HepG2 (cell line): Measurements from ENCODE around the gene FUCA2. TPM values are rescaled to one million over a fixed set of nuclear protein-coding genes. Genes with fewer than 3 reads are reported as not detected.

Experiments
- FOXK1 ChIP-seq: sonication (generic); formaldehyde crosslinking; IDR thresholded peaks from 2 replicates; pipeline ENCODE4 v1.4.0; 2020; ENCODE audit warnings: low read depth, missing genetic modification reagents, borderline replicate concordance
- HNF4G ChIP-seq, 2 experiments: sonication (generic) in 1 of 2; formaldehyde crosslinking in 1 of 2; IDR thresholded peaks; 2 replicates each; pipeline versions ENCODE4 v1.4.0 to v1.6.1; 2011 to 2020; ENCODE audit warnings: borderline replicate concordance in 2 of 2, low read depth in 2 of 2, mild to moderate bottlenecking in 2 of 2, low read length in 1 of 2, missing genetic modification reagents in 1 of 2, moderate library complexity in 1 of 2
- HNRNPLL ChIP-seq: fragments of 200-400 bp; formaldehyde crosslinking; IDR thresholded peaks from 2 replicates; pipeline ENCODE4 v1.6.1; 2017; ENCODE audit warnings: mild to moderate bottlenecking, low read depth, low read length; ENCODE audit not compliant: poor library complexity, severe bottlenecking
- NFYC ChIP-seq: IDR thresholded peaks from 2 replicates; pipeline ENCODE4 v1.6.1; 2016; ENCODE audit warnings: missing genetic modification reagents, missing compliant biosample characterization
- REST ChIP-seq, 2 experiments: IDR thresholded peaks; 2 replicates each; pipeline ENCODE4 v1.6.1; 2011 to 2012; ENCODE audit warnings: low read length in 2 of 2, borderline replicate concordance in 1 of 2, low read depth in 1 of 2, mild to moderate bottlenecking in 1 of 2, moderate library complexity in 1 of 2
- TFDP2 ChIP-seq: sonication (generic); formaldehyde crosslinking; IDR thresholded peaks from 2 replicates; pipeline ENCODE4 v1.4.0; 2020; ENCODE audit warnings: missing genetic modification reagents
- TRAFD1 ChIP-seq: sonication (generic); formaldehyde crosslinking; IDR thresholded peaks from 2 replicates; pipeline ENCODE4 v1.5.1; 2020; ENCODE audit warnings: missing genetic modification reagents, mild to moderate bottlenecking, borderline replicate concordance
- ZBTB33 ChIP-seq: sonication (generic); formaldehyde crosslinking; IDR thresholded peaks from 2 replicates; pipeline ENCODE4 v1.4.0; 2020; ENCODE audit warnings: missing genetic modification reagents
- ZBTB34 ChIP-seq: sonication (generic); formaldehyde crosslinking; IDR thresholded peaks from 2 replicates; pipeline ENCODE4 v1.8.0; 2022; ENCODE audit warnings: mild to moderate bottlenecking, missing genetic modification reagents
- ZNF430 ChIP-seq: sonication (generic); formaldehyde crosslinking; IDR thresholded peaks from 2 replicates; pipeline ENCODE4 v1.9.0; 2021; ENCODE audit warnings: mild to moderate bottlenecking, missing genetic modification reagents
- ZNF614 ChIP-seq: IDR thresholded peaks from 2 replicates; pipeline ENCODE4 v1.6.1; 2018; ENCODE audit warnings: missing biosample characterization, missing genetic modification reagents, inconsistent platforms, borderline replicate concordance
- ZNF678 ChIP-seq: sonication (generic); formaldehyde crosslinking; IDR thresholded peaks from 2 replicates; pipeline ENCODE4 v1.4.0; 2020; ENCODE audit warnings: mild to moderate bottlenecking, missing genetic modification reagents
- ZNF720 ChIP-seq: sonication (generic); formaldehyde crosslinking; IDR thresholded peaks from 2 replicates; pipeline ENCODE4 v1.4.0; 2020; ENCODE audit warnings: missing genetic modification reagents
- ZNF740 ChIP-seq: sonication (generic); formaldehyde crosslinking; IDR thresholded peaks from 2 replicates; pipeline ENCODE4 v1.4.0; 2020; ENCODE audit warnings: missing genetic modification reagents
- polyA plus RNA-seq, 8 experiments: library from polyadenylated mRNA; depleted of rRNA in 3 of 8; stranded (reverse) in 7 of 8; unstranded in 1 of 8; fragments of >200 nt; fragmentation: Illumina TruSeq in 4 of 8; extraction: Trizol in 4 of 8; gene quantifications; 2 replicates each; pipeline versions ENCODE4 v1.2.1 to v1.2.3, GENCODE V29; 2011 to 2016; ENCODE audit warnings: low read depth in 4 of 8, missing spikeins in 1 of 8, mixed read lengths in 1 of 8; ENCODE audit not compliant: insufficient read depth in 1 of 8
- total RNA-seq, 5 experiments: library from RNA; depleted of rRNA; stranded (reverse); fragments of >200 nt; fragmentation: Illumina TruSeq; extraction: Trizol; gene quantifications; 2 replicates each; pipeline ENCODE4 v1.2.3, GENCODE V29; 2016; ENCODE audit warnings: low read depth in 1 of 5
- TF ChIP-seq, protein P1 (sequence below): sonication (generic); formaldehyde crosslinking; IDR thresholded peaks from 2 replicates; pipeline ENCODE4 v1.4.0; 2020; ENCODE audit warnings: missing genetic modification reagents; ENCODE audit errors: not compliant biosample characterization

FUCA2 gene
- total and polyA plus RNA-seq, 2 of the 13 experiments (the other 11 are each of a cell fraction or from before 2014, with no cell fraction given) = 87.4 to 144 TPM

GRCh38 chr6:143536866-143537691 lies 25.6 kb upstream of the FUCA2 start (continued):
- TF ChIP-seq TRAFD1 = no peak
- TF ChIP-seq TFDP2 (CRISPR knock-in tag) = peak; percentile 50; the same call in 1 of the 2 replicates
- no peak for TF ChIP-seq ZNF740 (CRISPR knock-in tag)
- no peak for TF ChIP-seq REST (IDR thresholded peaks at IDR 0.05; ENCODE audit: borderline replicate concordance in 1 of 2, low read depth in 1 of 2, low read length in 2 of 2)
- no peak for TF ChIP-seq FOXK1 (CRISPR knock-in tag)
- TF ChIP-seq, protein P1, sequence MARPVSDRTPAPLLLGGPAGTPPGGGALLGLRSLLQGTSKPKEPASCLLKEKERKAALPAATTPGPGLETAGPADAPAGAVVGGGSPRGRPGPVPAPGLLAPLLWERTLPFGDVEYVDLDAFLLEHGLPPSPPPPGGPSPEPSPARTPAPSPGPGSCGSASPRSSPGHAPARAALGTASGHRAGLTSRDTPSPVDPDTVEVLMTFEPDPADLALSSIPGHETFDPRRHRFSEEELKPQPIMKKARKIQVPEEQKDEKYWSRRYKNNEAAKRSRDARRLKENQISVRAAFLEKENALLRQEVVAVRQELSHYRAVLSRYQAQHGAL (CRISPR knock-in tag) = no peak
- no peak for TF ChIP-seq ZNF614 (CRISPR knock-in tag)
- no peak for TF ChIP-seq ZBTB33 (CRISPR knock-in tag)
- TF ChIP-seq ZNF430 = no peak
- no peak for TF ChIP-seq ZNF678 (CRISPR knock-in tag)
- TF ChIP-seq HNRNPLL = peak; percentile 57
- TF ChIP-seq NFYC (CRISPR knock-in tag) = no peak
- no peak for TF ChIP-seq HNF4G (IDR thresholded peaks at IDR 0.05; ENCODE audit: borderline replicate concordance, low read depth, low read length)
- TF ChIP-seq HNF4G (CRISPR knock-in tag; IDR thresholded peaks at IDR 0.05; ENCODE audit: borderline replicate concordance, low read depth) = no peak
- no peak for TF ChIP-seq ZNF720 (CRISPR knock-in tag)
- no peak for TF ChIP-seq ZBTB34 (CRISPR knock-in tag)
